ENCODE data around the gene NEXMIF.
"Not testable (repeated sequence)": the region's sequence is repeated elsewhere in the genome, so short reads cannot be mapped to it uniquely, and the experiment has no call there.

The NEXMIF gene

DNA sequence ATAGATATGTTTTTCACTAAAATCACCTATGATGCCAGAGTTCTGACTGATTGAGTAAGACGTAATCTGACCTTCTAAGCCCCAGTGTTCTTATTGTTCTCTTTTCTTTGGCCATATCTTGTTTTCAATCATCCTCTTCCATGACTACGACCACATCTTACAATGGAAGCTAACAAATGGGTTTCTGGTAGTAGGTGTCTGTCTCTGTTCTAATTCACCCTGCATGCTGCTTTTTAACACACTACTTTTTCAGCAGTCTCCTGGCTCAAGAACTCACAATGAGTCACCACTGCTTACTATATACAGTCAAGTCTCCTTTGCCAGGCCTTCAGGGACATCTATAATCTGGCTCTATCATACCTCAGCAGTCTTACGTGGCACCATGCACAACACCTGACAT lies 146.1 kb downstream of the NEXMIF start:
- H3K4me1 ChIP-seq (ENCODE audit: insufficient read depth, low read length) = peaks cover 2% of the 10 kb centered on the region
- H2AFZ ChIP-seq (ENCODE audit: low read depth, low read length) = no peak overlapping the region
- H3K36me3 ChIP-seq (ENCODE audit: insufficient read depth, low read length) = no peaks in the 10 kb centered on the region
- H3K9me3 ChIP-seq (ENCODE audit: low read length) = no peaks in the 10 kb centered on the region
- no peak overlapping the region for H3K4me3 ChIP-seq (ENCODE audit: low read length)
- H3K27me3 ChIP-seq (ENCODE audit: insufficient read depth, low read length) = peaks cover 3% of the 10 kb centered on the region

GRCh38 chrX:74774988-74775387 lies 150.3 kb downstream of the NEXMIF start:
- H2AFZ ChIP-seq (ENCODE audit: low read depth, low read length) = no peak overlapping the region
- H3K27me3 ChIP-seq (ENCODE audit: insufficient read depth, low read length) = no peaks in the 10 kb centered on the region
- H3K4me1 ChIP-seq (ENCODE audit: insufficient read depth, low read length) = peaks cover 2% of the 10 kb centered on the region
- H3K36me3 ChIP-seq (ENCODE audit: insufficient read depth, low read length) = no peaks in the 10 kb centered on the region
- no peaks in the 10 kb centered on the region for H3K9me3 ChIP-seq (ENCODE audit: low read length)
- H3K4me3 ChIP-seq (ENCODE audit: low read length) = no peak overlapping the region

DNA sequence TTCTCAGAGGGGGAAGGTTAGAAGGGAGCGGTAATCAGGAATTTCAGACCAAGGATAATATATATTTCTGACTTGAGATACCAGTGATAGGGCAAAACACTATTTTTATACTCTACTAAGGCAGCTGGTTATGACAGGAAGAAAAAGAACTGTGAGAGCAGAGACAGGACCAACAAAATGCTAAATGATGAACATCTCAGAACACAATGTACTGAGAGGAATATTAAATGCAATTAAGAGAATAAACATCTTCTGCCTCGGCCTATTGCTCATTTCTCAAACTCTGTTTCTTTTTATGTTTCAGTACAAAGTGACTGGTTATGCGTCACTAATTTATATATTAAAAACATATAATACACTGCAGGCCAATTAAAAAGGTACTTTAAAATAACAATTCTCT lies 188.8 kb downstream of the NEXMIF start:
- Histone ChIP-seq H3K36me3 (ENCODE audit: insufficient read depth, low read length) (no peaks in the 10 kb centered on the region), H2AFZ (ENCODE audit: low read depth, low read length) (no peak overlapping the region), H3K4me1 (ENCODE audit: insufficient read depth, low read length) (no peaks in the 10 kb centered on the region), H3K9me3 (ENCODE audit: low read length) (no peaks in the 10 kb centered on the region), H3K4me3 (ENCODE audit: low read length) (no peak overlapping the region), H3K27me3 (ENCODE audit: insufficient read depth, low read length) (peaks cover 6% of the 10 kb centered on the region)

DNA sequence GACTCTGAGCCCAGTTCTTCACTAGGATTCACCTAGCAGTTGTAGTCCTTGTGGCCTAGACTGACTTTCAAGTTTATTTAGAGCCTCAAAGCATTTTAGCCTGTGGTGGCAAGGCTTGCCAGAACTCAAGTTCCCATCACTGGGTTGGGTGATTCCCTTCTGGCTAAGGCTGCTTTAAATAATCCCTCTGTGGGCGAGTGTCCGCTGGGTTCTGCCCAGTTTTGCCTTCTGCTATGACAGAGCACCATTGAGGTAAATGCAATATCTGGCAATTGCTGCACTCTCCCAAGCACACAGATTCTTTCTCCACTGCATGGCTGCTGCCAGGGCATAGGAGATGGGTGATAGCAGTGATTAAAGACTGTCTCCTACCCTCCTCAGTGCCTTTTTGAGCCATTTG lies 220.0 kb downstream of the NEXMIF start:
- Histone ChIP-seq H2AFZ (ENCODE audit: low read depth, low read length) (no peak overlapping the region), H3K4me1 (ENCODE audit: insufficient read depth, low read length) (no peaks in the 10 kb centered on the region), H3K9me3 (ENCODE audit: low read length) (no peaks in the 10 kb centered on the region), H3K27me3 (ENCODE audit: insufficient read depth, low read length) (no peaks in the 10 kb centered on the region), H3K36me3 (ENCODE audit: insufficient read depth, low read length) (no peaks in the 10 kb centered on the region), H3K4me3 (ENCODE audit: low read length) (no peak overlapping the region)

GRCh38 chrX:74701343-74701742 lies 223.9 kb downstream of the NEXMIF start:
- not testable (repeated sequence) for H3K9me3 ChIP-seq (ENCODE audit: low read length); H3K36me3 ChIP-seq (ENCODE audit: insufficient read depth, low read length); H3K4me1 ChIP-seq (ENCODE audit: insufficient read depth, low read length); H3K4me3 ChIP-seq (ENCODE audit: low read length); H2AFZ ChIP-seq (ENCODE audit: low read depth, low read length); H3K27me3 ChIP-seq (ENCODE audit: insufficient read depth, low read length)

DNA sequence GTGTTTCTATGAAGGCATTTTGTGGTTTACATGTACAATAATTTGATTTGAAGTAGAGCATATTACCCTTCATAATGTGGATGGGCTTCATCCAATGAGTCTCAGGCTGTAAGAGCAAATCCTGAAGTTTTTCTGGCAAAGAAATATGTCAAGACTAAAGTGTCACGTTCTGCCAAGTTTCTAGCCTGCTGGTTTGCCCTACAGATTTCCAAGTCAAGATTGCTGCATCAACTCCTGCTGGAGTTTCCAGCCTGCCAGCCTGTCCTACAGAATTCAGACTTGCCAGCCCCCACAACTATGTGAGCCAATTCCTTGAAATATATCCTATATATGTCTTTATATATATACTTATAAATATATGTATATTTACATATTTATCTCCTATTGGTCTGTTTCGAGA lies 240.8 kb downstream of the NEXMIF start:
- Histone ChIP-seq H2AFZ (ENCODE audit: low read depth, low read length) (no peak overlapping the region), H3K9me3 (ENCODE audit: low read length) (no peaks in the 10 kb centered on the region), H3K4me3 (ENCODE audit: low read length) (no peak overlapping the region), H3K4me1 (ENCODE audit: insufficient read depth, low read length) (no peaks in the 10 kb centered on the region), H3K36me3 (ENCODE audit: insufficient read depth, low read length) (no peaks in the 10 kb centered on the region), H3K27me3 (ENCODE audit: insufficient read depth, low read length) (no peaks in the 10 kb centered on the region)
